ENCODE data around the gene KRTAP7-1.

KRTAP7-1 gene

GRCh38 chr21:30838536-30838935 lies 9.0 kb upstream of the KRTAP7-1 start:
- ChIA-PET CTCF (no interaction called here), POLR2A (no interaction called here)
- DNase-seq (ENCODE audit: extremely low spot score) = no peak
- no peak for TF ChIP-seq BHLHE40 (IDR thresholded peaks at IDR 0.05; ENCODE audit: borderline replicate concordance)
- TF ChIP-seq L3MBTL2 (conservative IDR thresholded peaks at IDR 0.05) = no peak
- TF ChIP-seq PKNOX1 (IDR thresholded peaks at IDR 0.05) = no peak
- no peak for TF ChIP-seq FOXK2 (IDR thresholded peaks at IDR 0.05)
- no peak for TF ChIP-seq FOXM1 (IDR thresholded peaks at IDR 0.05; ENCODE audit: borderline replicate concordance)
- no peak for TF ChIP-seq HDGF (IDR thresholded peaks at IDR 0.05; ENCODE audit: borderline replicate concordance)
- TF ChIP-seq FOXA1 (IDR thresholded peaks at IDR 0.05) = no peak
- no peak for TF ChIP-seq NFRKB (IDR thresholded peaks at IDR 0.05)
- TF ChIP-seq ARNT (IDR thresholded peaks at IDR 0.05) = no peak
- no peak for TF ChIP-seq LEF1 (IDR thresholded peaks at IDR 0.05; ENCODE audit: borderline replicate concordance)
- TF ChIP-seq TARDBP (IDR thresholded peaks at IDR 0.05) = no peak
- no peak for TF ChIP-seq ZNF384 (IDR thresholded peaks at IDR 0.05)
- no peak for TF ChIP-seq SP1 (IDR thresholded peaks at IDR 0.05)
- no peak for TF ChIP-seq SUZ12 (IDR thresholded peaks at IDR 0.05)
- no peak for TF ChIP-seq ELF4 (IDR thresholded peaks at IDR 0.05)

- CTCF ChIA-PET = no interaction called here
- TF ChIP-seq ARNT (IDR thresholded peaks at IDR 0.05) = no peak
- peak; percentile 26 for DNase-seq (ENCODE audit: extremely low spot score)
- POLR2A ChIA-PET = no interaction called here
Measured at GRCh38 chr21:30831194-30831765, 1.7 kb upstream of the KRTAP7-1 start.

- ChIA-PET POLR2A (no interaction called here), CTCF (no interaction called here)
- DNase-seq (ENCODE audit: extremely low spot score) = no peak
Measured at GRCh38 chr21:30818837-30819610, 10.5 kb downstream of the KRTAP7-1 start.

GRCh38 chr21:30813174-30813573 lies 16.4 kb downstream of the KRTAP7-1 start, which contains the start of gene KRTAP8-1:
Gene KRTAP8-1 (minus strand): TSS chr21:30813274. CDS start chr21:30813220, 54 bp downstream.
- CTCF ChIA-PET = no interaction called here
- no peak for DNase-seq (ENCODE audit: extremely low spot score)
- TF ChIP-seq BHLHE40 (IDR thresholded peaks at IDR 0.05; ENCODE audit: borderline replicate concordance) (no peak), ARNT (IDR thresholded peaks at IDR 0.05) (no peak), NFRKB (IDR thresholded peaks at IDR 0.05) (no peak), FOXK2 (IDR thresholded peaks at IDR 0.05) (no peak), L3MBTL2 (conservative IDR thresholded peaks at IDR 0.05) (no peak), PKNOX1 (IDR thresholded peaks at IDR 0.05) (no peak), LEF1 (IDR thresholded peaks at IDR 0.05; ENCODE audit: borderline replicate concordance) (no peak)
- POLR2A ChIA-PET = no interaction called here

More at GRCh38 chr21:30818837-30819610, 10.5 kb downstream of the KRTAP7-1 start:
- TF ChIP-seq FOXM1 (IDR thresholded peaks at IDR 0.05; ENCODE audit: borderline replicate concordance) (no peak), ELF4 (IDR thresholded peaks at IDR 0.05) (no peak), TARDBP (IDR thresholded peaks at IDR 0.05) (no peak), SP1 (IDR thresholded peaks at IDR 0.05) (no peak), HDGF (IDR thresholded peaks at IDR 0.05; ENCODE audit: borderline replicate concordance) (no peak), NFRKB (IDR thresholded peaks at IDR 0.05) (no peak), SUZ12 (IDR thresholded peaks at IDR 0.05) (no peak), CTBP1 (IDR thresholded peaks at IDR 0.05; ENCODE audit: borderline replicate concordance) (no peak), FOXA1 (IDR thresholded peaks at IDR 0.05) (no peak), BHLHE40 (IDR thresholded peaks at IDR 0.05; ENCODE audit: borderline replicate concordance) (no peak), ARNT (IDR thresholded peaks at IDR 0.05) (no peak)

- CTCF ChIA-PET = interaction anchor here (0.5 kb wide), 1 partner anchor 273 kb away, joined by 4 read pairs; no protein-coding TSS in a partner anchor
- TF ChIP-seq PKNOX1 (IDR thresholded peaks at IDR 0.05) (no peak), CTBP1 (IDR thresholded peaks at IDR 0.05; ENCODE audit: borderline replicate concordance) (no peak), NFRKB (IDR thresholded peaks at IDR 0.05) (no peak), FOXA1 (IDR thresholded peaks at IDR 0.05) (no peak), FOXM1 (IDR thresholded peaks at IDR 0.05; ENCODE audit: borderline replicate concordance) (no peak), FOXK2 (IDR thresholded peaks at IDR 0.05) (no peak), L3MBTL2 (conservative IDR thresholded peaks at IDR 0.05) (no peak), SP1 (IDR thresholded peaks at IDR 0.05) (no peak)
- POLR2A ChIA-PET = no interaction called here
- no peak for DNase-seq (ENCODE audit: extremely low spot score)
Measured at GRCh38 chr21:30800605-30801004, 29.0 kb downstream of the KRTAP7-1 start.

- no peak for TF ChIP-seq BHLHE40 (IDR thresholded peaks at IDR 0.05; ENCODE audit: borderline replicate concordance)
- TF ChIP-seq FOXM1 (IDR thresholded peaks at IDR 0.05; ENCODE audit: borderline replicate concordance) = no peak
- no peak for TF ChIP-seq SP1 (IDR thresholded peaks at IDR 0.05)
- no peak for TF ChIP-seq SUZ12 (IDR thresholded peaks at IDR 0.05)
- TF ChIP-seq FOXA1 (IDR thresholded peaks at IDR 0.05) = no peak
- no peak for TF ChIP-seq NFRKB (IDR thresholded peaks at IDR 0.05)
- POLR2A ChIA-PET = no interaction called here
- no peak for DNase-seq (ENCODE audit: extremely low spot score)
- CTCF ChIA-PET = no interaction called here
Measured at GRCh38 chr21:30793581-30794314, 35.8 kb downstream of the KRTAP7-1 start.
